Neural progenitor cell (in vitro differentiated cells): ENCODE measurements around the gene ZNF536. TPM values are rescaled to one million over a fixed set of nuclear protein-coding genes. Genes with fewer than 3 reads are reported as not detected.
"Not testable (repeated sequence)": the region's sequence is repeated elsewhere in the genome, so short reads cannot be mapped to it uniquely, and the experiment has no call there.

Experiments
- DNase-seq: peaks from one replicate; pipeline ENCODE4 v3.0.0-alpha.2; 2016; ENCODE audit warnings: low spot score
- H2AFZ ChIP-seq: fragments of 200-600 bp; sonication (generic); replicated peaks from 2 replicates; pipeline ENCODE4 v1.6.1; 2016; ENCODE audit warnings: antibody characterized with exemption
- H3F3A ChIP-seq: fragments of 200-600 bp; sonication (generic); 2 replicates; pipeline ENCODE4 v1.6.1; 2016; ENCODE audit warnings: antibody characterized with exemption, low read depth
- H3K27ac ChIP-seq: fragments of 200-600 bp; sonication (generic); 2 replicates; pipeline ENCODE4 v1.5.1; 2016; ENCODE audit warnings: mild to moderate bottlenecking
- H3K27me3 ChIP-seq: fragments of 200-600 bp; sonication (generic); 2 replicates; pipeline ENCODE4 v1.6.1; 2016; ENCODE audit warnings: mild to moderate bottlenecking, moderate library complexity
- H3K36me3 ChIP-seq: fragments of 200-600 bp; sonication (generic); 2 replicates; pipeline ENCODE4 v1.5.1; 2016
- H3K4me1 ChIP-seq: fragments of 200-600 bp; sonication (generic); 2 replicates; pipeline ENCODE4 v1.6.1; 2016; ENCODE audit warnings: mixed run types
- H3K4me2 ChIP-seq: fragments of 200-600 bp; sonication (generic); 2 replicates; pipeline ENCODE4 v1.6.1; 2016
- H3K4me3 ChIP-seq: fragments of 200-600 bp; sonication (generic); 2 replicates; pipeline ENCODE4 v1.5.1; 2016
- H3K79me2 ChIP-seq: fragments of 200-600 bp; sonication (generic); 2 replicates; pipeline ENCODE4 v1.6.1; 2016; ENCODE audit warnings: low read depth
- H3K9ac ChIP-seq: fragments of 200-600 bp; sonication (generic); 2 replicates; pipeline ENCODE4 v1.6.1; 2016
- H3K9me3 ChIP-seq: fragments of 200-600 bp; sonication (generic); 2 replicates; pipeline ENCODE4 v1.5.1; 2016; ENCODE audit warnings: low read depth
- H4K20me1 ChIP-seq: fragments of 200-600 bp; sonication (generic); 2 replicates; pipeline ENCODE4 v1.6.1; 2016; ENCODE audit warnings: low read depth
- H3K27ac Mint-ChIP-seq: 3 replicates; pipeline ENCODE4 v1.8.0; 2021; ENCODE audit warnings: mixed read lengths
- H3K27me3 Mint-ChIP-seq: 2 replicates; pipeline ENCODE4 v1.8.0; 2022; ENCODE audit warnings: low read depth, mild to moderate bottlenecking, inconsistent platforms, moderate library complexity, mixed read lengths; ENCODE audit not compliant: insufficient read depth
- H3K36me3 Mint-ChIP-seq: 3 replicates; pipeline ENCODE4 v1.8.0; 2021; ENCODE audit warnings: mixed read lengths
- H3K4me1 Mint-ChIP-seq: 3 replicates; pipeline ENCODE4 v1.8.0; 2021; ENCODE audit warnings: mixed read lengths
- H3K4me3 Mint-ChIP-seq: 3 replicates; pipeline ENCODE4 v1.8.0; 2021; ENCODE audit warnings: mild to moderate bottlenecking, moderate library complexity, mixed read lengths
- H3K9me3 Mint-ChIP-seq: 3 replicates; pipeline ENCODE4 v1.8.0; 2020; ENCODE audit warnings: mixed read lengths
- EZH2 ChIP-seq: fragments of 200-600 bp; sonication (generic); IDR thresholded peaks from 2 replicates; pipeline ENCODE4 v1.6.1; 2017; ENCODE audit warnings: antibody characterized with exemption, mild to moderate bottlenecking, moderate library complexity
- EZH2phosphoT487 ChIP-seq: fragments of 200-600 bp; sonication (generic); IDR thresholded peaks from 2 replicates; pipeline ENCODE4 v1.6.1; 2017; ENCODE audit warnings: antibody characterized with exemption
- total RNA-seq: library from RNA; depleted of rRNA; stranded (reverse); fragments of >200 nt; gene quantifications from 2 replicates; pipeline ENCODE4 v1.2.3, GENCODE V29; 2015; ENCODE audit warnings: low replicate concordance
- TF ChIP-seq, protein P1 (sequence below): fragments of 200-600 bp; sonication (generic); IDR thresholded peaks from 2 replicates; pipeline ENCODE4 v1.5.1; 2017; ENCODE audit warnings: antibody characterized with exemption, mild to moderate bottlenecking

The ZNF536 gene
- total RNA-seq, 1 donor from 2014 or later, result 0.24 TPM

DNA sequence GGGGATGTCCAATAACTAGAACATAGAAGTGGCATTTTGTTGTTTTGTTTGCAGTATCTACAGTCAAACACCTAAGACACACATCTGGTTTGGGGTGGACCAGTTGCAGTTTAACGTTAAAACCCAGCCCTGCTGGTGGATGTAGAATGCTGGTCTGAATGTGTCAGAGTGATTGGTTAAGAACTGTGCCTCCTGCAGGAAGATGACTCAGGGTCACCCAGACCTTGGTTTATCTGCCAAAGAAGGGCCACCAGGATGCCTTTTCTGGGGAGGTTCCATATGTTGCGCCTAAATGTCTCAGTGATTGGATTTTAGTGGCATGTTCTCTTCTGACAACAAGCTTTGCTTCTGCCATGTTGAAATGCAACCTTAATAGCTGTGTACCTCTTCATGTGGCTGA, 23.1 kb downstream of the ZNF536 start:
- Histone ChIP-seq H3K4me1 (peaks cover 8% of the 10 kb centered on the region), H3K27me3 (no peaks in the 10 kb centered on the region), H3K4me2 (no peak overlapping the region), H2AFZ (no peak overlapping the region), H3K27ac (no peak overlapping the region), H3K36me3 (no peaks in the 10 kb centered on the region), H3K4me3 (no peak overlapping the region), H3F3A (peaks cover 3% of the 10 kb centered on the region), H3K9me3 (no peaks in the 10 kb centered on the region), H4K20me1 (no peaks in the 10 kb centered on the region), H3K9ac (no peak overlapping the region), H3K79me2 (no peaks in the 10 kb centered on the region)
- H3K36me3 Mint-ChIP-seq, result no peaks in the 10 kb centered on the region
- no peak for DNase-seq
- peaks cover 7% of the 10 kb centered on the region for H3K4me1 Mint-ChIP-seq
- H3K27ac Mint-ChIP-seq, result no peak overlapping the region
- H3K9me3 Mint-ChIP-seq, result no peaks in the 10 kb centered on the region
- peaks cover 6% of the 10 kb centered on the region for H3K27me3 Mint-ChIP-seq
- no peak overlapping the region for H3K4me3 Mint-ChIP-seq
- TF ChIP-seq, protein P1, sequence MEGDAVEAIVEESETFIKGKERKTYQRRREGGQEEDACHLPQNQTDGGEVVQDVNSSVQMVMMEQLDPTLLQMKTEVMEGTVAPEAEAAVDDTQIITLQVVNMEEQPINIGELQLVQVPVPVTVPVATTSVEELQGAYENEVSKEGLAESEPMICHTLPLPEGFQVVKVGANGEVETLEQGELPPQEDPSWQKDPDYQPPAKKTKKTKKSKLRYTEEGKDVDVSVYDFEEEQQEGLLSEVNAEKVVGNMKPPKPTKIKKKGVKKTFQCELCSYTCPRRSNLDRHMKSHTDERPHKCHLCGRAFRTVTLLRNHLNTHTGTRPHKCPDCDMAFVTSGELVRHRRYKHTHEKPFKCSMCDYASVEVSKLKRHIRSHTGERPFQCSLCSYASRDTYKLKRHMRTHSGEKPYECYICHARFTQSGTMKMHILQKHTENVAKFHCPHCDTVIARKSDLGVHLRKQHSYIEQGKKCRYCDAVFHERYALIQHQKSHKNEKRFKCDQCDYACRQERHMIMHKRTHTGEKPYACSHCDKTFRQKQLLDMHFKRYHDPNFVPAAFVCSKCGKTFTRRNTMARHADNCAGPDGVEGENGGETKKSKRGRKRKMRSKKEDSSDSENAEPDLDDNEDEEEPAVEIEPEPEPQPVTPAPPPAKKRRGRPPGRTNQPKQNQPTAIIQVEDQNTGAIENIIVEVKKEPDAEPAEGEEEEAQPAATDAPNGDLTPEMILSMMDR, result no peak

DNA sequence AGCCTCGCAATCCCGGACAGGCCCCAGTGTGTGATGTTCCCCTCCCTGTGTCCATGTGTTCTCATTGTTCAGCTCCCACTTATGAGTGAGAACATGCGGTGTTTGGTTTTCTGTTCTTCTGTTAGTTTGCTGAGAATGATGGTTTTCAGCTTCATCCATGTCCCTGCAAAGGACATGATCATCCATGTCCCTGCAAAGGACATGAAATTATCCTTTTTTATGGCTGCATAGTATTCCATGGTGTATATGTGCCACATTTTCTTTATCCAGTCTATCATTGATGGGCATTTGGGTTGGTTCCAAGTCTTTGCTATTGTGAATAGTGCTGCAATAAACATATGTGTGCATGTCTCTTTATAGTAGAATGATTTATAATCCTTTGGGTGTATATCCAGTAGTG, 26.4 kb downstream of the ZNF536 start:
- not testable (repeated sequence) for H3K27ac Mint-ChIP-seq, H3K4me3 Mint-ChIP-seq, H3K27me3 Mint-ChIP-seq, H3F3A ChIP-seq, H3K4me1 ChIP-seq, H3K9me3 Mint-ChIP-seq, H3K9ac ChIP-seq, H3K36me3 ChIP-seq, H3K4me2 ChIP-seq, H2AFZ ChIP-seq, H3K27me3 ChIP-seq, DNase-seq, H3K36me3 Mint-ChIP-seq, H3K9me3 ChIP-seq, H3K27ac ChIP-seq, H3K79me2 ChIP-seq, H3K4me3 ChIP-seq, H3K4me1 Mint-ChIP-seq, H4K20me1 ChIP-seq

DNA sequence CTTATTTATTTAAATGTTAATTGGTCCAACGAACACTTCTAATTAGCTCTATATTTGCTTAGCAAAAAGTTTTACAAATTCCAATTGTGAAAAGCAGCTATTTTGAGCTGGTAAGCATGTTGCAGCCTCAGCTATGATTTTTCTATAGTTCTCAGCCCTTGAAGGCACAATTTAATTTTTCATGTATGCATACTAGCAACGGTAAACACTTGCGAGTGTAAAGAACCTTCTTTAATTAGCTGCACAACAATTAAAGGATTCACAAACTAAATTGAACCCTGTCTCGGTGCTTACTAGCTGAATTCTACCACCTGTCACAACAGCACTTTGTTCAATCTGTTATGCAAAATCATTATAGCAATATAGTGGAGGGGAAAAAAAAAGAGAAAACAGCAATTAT, 29.8 kb downstream of the ZNF536 start:
- peaks cover 7% of the 10 kb centered on the region for H3K4me1 ChIP-seq

DNA sequence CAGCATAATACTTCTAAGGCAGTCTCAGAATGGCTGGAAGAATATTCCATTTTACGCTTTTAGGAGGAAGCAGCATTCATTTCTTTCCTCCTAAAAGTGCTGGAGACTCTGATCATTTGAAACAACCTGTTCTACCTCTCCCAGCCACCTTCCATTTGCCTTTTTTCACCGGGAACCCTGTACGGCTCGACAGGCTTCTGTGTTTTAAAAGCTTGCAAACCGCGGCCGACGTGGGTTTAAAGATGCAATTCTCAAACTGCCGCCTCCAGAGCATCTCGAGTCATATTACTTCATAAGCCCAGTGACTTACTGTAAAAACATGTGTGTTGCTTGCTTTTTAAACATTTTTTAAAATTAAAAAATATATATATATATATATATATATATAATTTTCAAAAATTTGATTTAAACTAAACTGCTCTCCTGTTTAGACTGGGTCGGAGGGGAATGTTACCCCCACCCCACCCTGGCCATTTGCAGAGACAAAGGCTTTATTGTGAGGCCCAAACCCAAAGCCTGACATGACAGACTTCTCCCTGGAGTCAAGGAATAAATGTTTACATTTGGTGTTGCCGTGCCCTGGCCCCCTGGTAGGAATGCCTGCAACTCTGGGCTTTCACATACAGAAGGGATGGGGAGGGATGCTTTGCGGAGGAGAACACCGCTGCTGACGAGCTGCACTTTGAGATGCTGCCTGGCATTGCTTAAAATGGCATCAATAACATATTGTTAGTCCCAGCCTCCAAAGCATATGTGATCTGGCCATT, 30.4 kb downstream of the ZNF536 start:
- Histone ChIP-seq H2AFZ (no peak overlapping the region), H3K4me3 (no peak overlapping the region), H3K9ac (no peak overlapping the region), H3K27me3 (no peaks in the 10 kb centered on the region), H4K20me1 (no peaks in the 10 kb centered on the region), H3K9me3 (no peaks in the 10 kb centered on the region), H3K4me1 (peaks cover 7% of the 10 kb centered on the region), H3K36me3 (no peaks in the 10 kb centered on the region), H3K79me2 (no peaks in the 10 kb centered on the region), H3F3A (no peaks in the 10 kb centered on the region), H3K4me2 (no peak overlapping the region), H3K27ac (no peak overlapping the region)
- H3K36me3 Mint-ChIP-seq, result no peaks in the 10 kb centered on the region
- no peak overlapping the region for H3K4me3 Mint-ChIP-seq
- peaks cover 4% of the 10 kb centered on the region for H3K27me3 Mint-ChIP-seq
- H3K27ac Mint-ChIP-seq, result no peak overlapping the region
- H3K9me3 Mint-ChIP-seq, result no peaks in the 10 kb centered on the region
- peaks cover 17% of the 10 kb centered on the region for H3K4me1 Mint-ChIP-seq
- no peak for TF ChIP-seq EZH2phosphoT487
- no peak for TF ChIP-seq EZH2
- peak; percentile 16 for DNase-seq

More for the DNA sequence above, 29.8 kb downstream of the ZNF536 start:
- Mint-ChIP-seq H3K4me1 (peaks cover 17% of the 10 kb centered on the region), H3K27ac (no peak overlapping the region), H3K9me3 (no peaks in the 10 kb centered on the region), H3K27me3 (peaks cover 4% of the 10 kb centered on the region), H3K36me3 (no peaks in the 10 kb centered on the region), H3K4me3 (no peak overlapping the region)
- Histone ChIP-seq H3K9me3 (no peaks in the 10 kb centered on the region), H3K27ac (no peak overlapping the region), H3K79me2 (no peaks in the 10 kb centered on the region), H3K4me2 (no peak overlapping the region), H3K4me3 (no peak overlapping the region), H2AFZ (no peak overlapping the region), H3K36me3 (no peaks in the 10 kb centered on the region), H3F3A (no peaks in the 10 kb centered on the region), H3K9ac (no peak overlapping the region), H3K27me3 (no peaks in the 10 kb centered on the region), H4K20me1 (no peaks in the 10 kb centered on the region)
- TF ChIP-seq EZH2 (no peak), EZH2phosphoT487 (no peak)
- TF ChIP-seq, protein P1, result no peak
- DNase-seq, result no peak
